NCI-H2107 treated with DMSO at 0.1 percent for 48 hours (cell line): ENCODE measurements around the gene SLC35D3.
"Not testable (repeated sequence)": the region's sequence is repeated elsewhere in the genome, so short reads cannot be mapped to it uniquely, and the experiment has no call there.

ENCODE experiments used
- DNase-seq: peaks from one replicate; lab custom pipeline; 2025; ENCODE audit not compliant: unreplicated experiment; lab: John Stamatoyannopoulos, UW

Gene SLC35D3

GRCh38 chr6:136921936-136922684 lies at the start of gene SLC35D3:
TSS of gene SLC35D3 (plus strand) at chr6:136922301. CDS start at chr6:136922429, 128 bp downstream.
- no peak for DNase-seq

GRCh38 chr6:136873748-136874147 lies 48.4 kb upstream of the SLC35D3 start:
- DNase-seq, result no peak

- not testable (repeated sequence) for DNase-seq
Measured at GRCh38 chr6:136876469-136876868, 45.6 kb upstream of the SLC35D3 start.

- no peak for DNase-seq
Measured at GRCh38 chr6:136880748-136881460, 41.2 kb upstream of the SLC35D3 start.

- no peak for DNase-seq
Measured at GRCh38 chr6:136886091-136886490, 36.0 kb upstream of the SLC35D3 start.

GRCh38 chr6:136887953-136888352 lies 34.1 kb upstream of the SLC35D3 start:
- DNase-seq, result no peak

GRCh38 chr6:136889271-136890193 lies 32.6 kb upstream of the SLC35D3 start:
- DNase-seq, result no peak

DNA sequence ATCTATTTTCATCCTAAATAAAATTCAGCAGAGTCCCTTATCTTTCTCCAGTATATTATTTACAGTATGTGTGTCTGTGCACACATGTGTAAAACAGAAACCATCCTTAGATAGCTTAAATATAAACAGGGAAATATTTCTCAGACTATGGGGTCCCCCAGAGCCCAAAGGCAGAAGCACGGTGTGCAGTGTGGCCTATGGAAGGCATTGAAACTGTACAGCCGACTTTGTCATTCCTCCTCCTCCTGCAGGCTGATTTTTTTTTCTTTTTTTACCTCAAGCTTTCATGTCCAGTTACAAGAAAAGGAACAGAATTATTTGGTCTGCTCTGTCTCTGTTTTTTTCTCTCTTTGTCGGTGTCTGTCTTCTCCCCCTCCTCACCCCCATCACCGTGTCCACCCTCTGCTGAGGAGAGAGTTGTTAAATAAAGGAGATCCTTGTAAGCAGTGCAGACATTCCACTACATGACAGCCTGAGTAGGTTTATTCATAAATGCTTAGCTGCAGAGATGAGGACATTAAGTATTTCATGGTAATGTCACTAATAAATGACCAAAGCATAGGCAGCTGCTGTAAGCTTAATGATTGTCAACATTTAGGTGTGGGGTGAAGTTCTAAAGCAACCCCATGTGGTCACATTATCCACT lies 31.8 kb upstream of the SLC35D3 start:
- no peak for DNase-seq

DNA sequence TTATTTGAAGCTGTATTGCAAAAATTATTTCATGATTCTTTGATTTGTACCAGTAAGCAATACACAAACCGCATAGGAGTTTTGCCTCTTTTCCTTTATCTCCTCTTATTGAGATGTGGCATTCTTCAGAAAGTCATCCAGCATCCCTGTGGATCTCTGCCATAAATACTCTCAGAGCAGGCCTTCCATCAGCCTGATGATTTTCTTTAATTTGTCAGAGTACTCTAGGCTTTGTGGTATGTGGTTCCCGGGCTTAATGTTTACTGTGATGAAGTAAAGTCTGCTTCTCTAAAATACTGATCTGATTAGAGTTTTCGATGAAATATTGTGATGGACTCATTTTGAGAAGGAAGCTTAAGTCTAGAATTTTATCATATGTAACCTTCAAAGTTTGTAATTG lies 31.1 kb upstream of the SLC35D3 start:
- DNase-seq, result no peak

DNA sequence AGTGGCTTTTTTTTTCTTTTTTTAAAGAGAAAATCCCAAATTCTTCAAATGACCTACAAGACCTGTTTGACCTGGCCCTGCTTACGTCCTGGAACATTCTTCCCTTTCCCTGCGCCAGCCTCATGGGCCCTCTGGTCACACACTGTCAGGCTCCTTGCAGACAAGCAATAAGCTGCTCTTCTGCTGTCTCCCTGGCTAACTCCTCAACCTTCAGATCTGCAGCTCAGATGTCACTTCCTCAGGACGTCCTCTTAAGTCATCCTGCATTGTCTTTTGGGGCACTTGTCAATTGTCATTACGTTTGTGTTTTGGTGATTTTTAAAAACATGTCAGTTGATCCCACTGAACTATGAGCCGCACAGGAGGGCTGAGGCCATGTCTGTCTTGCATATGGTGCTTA lies 28.9 kb upstream of the SLC35D3 start:
- no peak for DNase-seq

GRCh38 chr6:136895901-136896300 lies 26.2 kb upstream of the SLC35D3 start:
- no peak for DNase-seq

GRCh38 chr6:136897071-136897470 lies 25.0 kb upstream of the SLC35D3 start:
- DNase-seq, result no peak

DNA sequence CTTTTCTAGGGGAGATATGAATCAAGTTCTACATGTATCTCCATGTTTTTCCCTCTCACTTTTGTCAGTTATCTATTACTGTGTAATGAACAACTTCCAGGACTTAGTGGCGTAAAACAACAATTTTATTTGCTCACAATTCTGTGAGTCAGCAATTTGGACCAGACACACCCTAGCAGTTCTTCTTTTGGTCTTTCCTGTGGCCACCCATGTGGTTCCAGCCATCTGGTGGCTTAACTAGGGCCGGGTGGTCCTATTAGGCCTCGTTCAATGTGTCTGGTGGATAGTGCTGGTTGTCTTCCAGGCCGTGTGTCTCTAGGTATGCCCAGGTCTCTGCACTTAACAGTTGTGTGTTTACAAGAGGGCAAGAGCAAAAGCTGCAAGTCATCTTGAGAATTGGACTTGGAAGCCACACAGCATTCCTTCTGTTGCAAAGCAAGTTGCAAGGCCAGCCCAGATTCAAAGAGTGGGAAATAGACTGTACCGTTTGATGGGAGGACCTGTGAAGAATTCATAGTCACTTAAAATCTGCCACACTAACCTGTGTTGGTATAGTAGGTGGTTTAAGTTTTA lies 20.8 kb upstream of the SLC35D3 start:
- DNase-seq, result no peak

GRCh38 chr6:136904477-136904876 lies 17.6 kb upstream of the SLC35D3 start:
- not testable (repeated sequence) for DNase-seq

DNA sequence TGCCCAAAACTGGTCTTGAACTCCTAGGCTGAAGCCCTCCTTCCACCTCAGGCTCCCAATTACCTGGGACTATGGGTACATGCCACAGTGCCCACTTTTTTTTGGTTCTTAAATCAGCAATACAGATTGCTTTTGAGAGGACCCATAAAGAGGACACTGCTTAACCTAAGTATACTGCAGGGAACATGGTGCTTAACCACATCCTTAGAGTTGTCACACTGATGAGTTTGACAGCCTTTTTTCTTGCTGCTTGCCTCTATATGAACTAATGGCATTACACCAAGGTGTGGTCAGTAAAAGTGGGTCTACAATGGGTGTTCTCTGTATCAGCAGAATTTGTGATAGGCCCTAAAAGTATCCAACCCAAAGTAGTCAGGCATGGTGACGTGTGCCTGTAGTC lies 7.2 kb upstream of the SLC35D3 start:
- no peak for DNase-seq

- no peak for DNase-seq
Measured at GRCh38 chr6:136918706-136919105, 3.4 kb upstream of the SLC35D3 start.

- DNase-seq, result peak; percentile 18
Measured at GRCh38 chr6:136920216-136920615, 1.9 kb upstream of the SLC35D3 start.

- no peak for DNase-seq
Measured at GRCh38 chr6:136920671-136921380, 1.3 kb upstream of the SLC35D3 start.

- no peak for DNase-seq
Measured at GRCh38 chr6:136921381-136921935, 643 bp upstream of the SLC35D3 start.

GRCh38 chr6:136922685-136923006 lies 545 bp downstream of the SLC35D3 start:
- DNase-seq, result no peak
